Esophagus squamous epithelium (tissue), 4 donors: ENCODE results near the gene STARD9.

Experiments used
- CTCF ChIP-seq, 6 experiments: fragments of 450-650 bp in 4 of 6; fragments of 200-600 bp in 2 of 6; sonication (generic) in 2 of 6; IDR thresholded peaks; one replicate each; pipeline ENCODE4 v1.5.1; 2016 to 2019; ENCODE audit warnings: antibody characterized with exemption in 6 of 6, mild to moderate bottlenecking in 4 of 6, moderate library complexity in 4 of 6
- POLR2A ChIP-seq, 4 donors: fragments of 450-650 bp; IDR thresholded peaks; one replicate each; pipeline ENCODE4 v1.6.1; 2017; ENCODE audit warnings: antibody characterized with exemption in 4 of 4, mild to moderate bottlenecking in 4 of 4, moderate library complexity in 3 of 4

GRCh38 chr15:42716626-42717025 is 141.2 kb downstream of the STARD9 start:
- TF ChIP-seq CTCF (IDR thresholded peaks at IDR 0.05) (no peak), POLR2A (IDR thresholded peaks at IDR 0.05) (no peak)
